ENCODE measurements around the gene PIGM.

Gene PIGM

GRCh38 chr1:160005070-160005469, 26.7 kb downstream of the PIGM start:
- Histone ChIP-seq H2AFZ (no peak overlapping the region), H3K79me2 (no peaks in the 10 kb centered on the region), H3K27ac (no peak overlapping the region), H3K9me3 (ENCODE audit: control insufficient read depth, low read length) (no peaks in the 10 kb centered on the region), H3K4me3 (ENCODE audit: low read depth, low read length) (no peak overlapping the region), H3K4me2 (ENCODE audit: low read length) (no peak overlapping the region), H3K4me1 (no peaks in the 10 kb centered on the region), H3K36me3 (ENCODE audit: control insufficient read depth, insufficient read depth, low read length) (no peaks in the 10 kb centered on the region), H3K27me3 (ENCODE audit: control insufficient read depth, insufficient read depth, low read length) (no peaks in the 10 kb centered on the region), H3K9ac (no peak overlapping the region)
- no peak for TF ChIP-seq CTCF (IDR thresholded peaks at IDR 0.05)

- H3K27ac ChIP-seq: no peak overlapping the region
- H3K4me2 ChIP-seq (ENCODE audit: low read length): no peak overlapping the region
- H3K4me1 ChIP-seq: no peaks in the 10 kb centered on the region
- no peaks in the 10 kb centered on the region for H3K27me3 ChIP-seq (ENCODE audit: control insufficient read depth, insufficient read depth, low read length)
- H3K9ac ChIP-seq: no peak overlapping the region
- no peaks in the 10 kb centered on the region for H3K36me3 ChIP-seq (ENCODE audit: control insufficient read depth, insufficient read depth, low read length)
- no peak overlapping the region for H2AFZ ChIP-seq
- H3K4me3 ChIP-seq (ENCODE audit: low read depth, low read length): no peak overlapping the region
- no peaks in the 10 kb centered on the region for H3K79me2 ChIP-seq
- no peaks in the 10 kb centered on the region for H3K9me3 ChIP-seq (ENCODE audit: control insufficient read depth, low read length)
- no peak for TF ChIP-seq CTCF (IDR thresholded peaks at IDR 0.05)
Observed at GRCh38 chr1:160004425-160004824, 27.4 kb downstream of the PIGM start.

- Histone ChIP-seq H3K4me2 (ENCODE audit: low read length) (no peak overlapping the region), H3K9me3 (ENCODE audit: control insufficient read depth, low read length) (no peaks in the 10 kb centered on the region), H3K4me3 (ENCODE audit: low read depth, low read length) (no peak overlapping the region), H3K4me1 (no peaks in the 10 kb centered on the region), H3K9ac (no peak overlapping the region), H3K27me3 (ENCODE audit: control insufficient read depth, insufficient read depth, low read length) (no peaks in the 10 kb centered on the region), H3K79me2 (no peaks in the 10 kb centered on the region), H3K27ac (no peak overlapping the region), H2AFZ (no peak overlapping the region), H3K36me3 (ENCODE audit: control insufficient read depth, insufficient read depth, low read length) (no peaks in the 10 kb centered on the region)
- TF ChIP-seq CTCF (IDR thresholded peaks at IDR 0.05): no peak
Observed at GRCh38 chr1:160004001-160004400, 27.8 kb downstream of the PIGM start.

- no peaks in the 10 kb centered on the region for H3K79me2 ChIP-seq
- TF ChIP-seq CTCF (IDR thresholded peaks at IDR 0.05): no peak
- H3K9ac ChIP-seq: no peak overlapping the region
- no peaks in the 10 kb centered on the region for H3K9me3 ChIP-seq (ENCODE audit: control insufficient read depth, low read length)
- H3K4me2 ChIP-seq (ENCODE audit: low read length): no peak overlapping the region
- no peaks in the 10 kb centered on the region for H3K27me3 ChIP-seq (ENCODE audit: control insufficient read depth, insufficient read depth, low read length)
- no peak overlapping the region for H2AFZ ChIP-seq
- H3K36me3 ChIP-seq (ENCODE audit: control insufficient read depth, insufficient read depth, low read length): no peaks in the 10 kb centered on the region
- no peaks in the 10 kb centered on the region for H3K4me1 ChIP-seq
- no peak overlapping the region for H3K4me3 ChIP-seq (ENCODE audit: low read depth, low read length)
- no peak overlapping the region for H3K27ac ChIP-seq
Observed at GRCh38 chr1:160001440-160001839, 30.4 kb downstream of the PIGM start.

- Histone ChIP-seq H3K4me3 (ENCODE audit: low read depth, low read length) (no peak overlapping the region), H2AFZ (no peak overlapping the region), H3K27ac (no peak overlapping the region), H3K9me3 (ENCODE audit: control insufficient read depth, low read length) (no peaks in the 10 kb centered on the region), H3K9ac (no peak overlapping the region), H3K36me3 (ENCODE audit: control insufficient read depth, insufficient read depth, low read length) (no peaks in the 10 kb centered on the region), H3K79me2 (no peaks in the 10 kb centered on the region), H3K4me1 (no peaks in the 10 kb centered on the region), H3K4me2 (ENCODE audit: low read length) (no peak overlapping the region), H3K27me3 (ENCODE audit: control insufficient read depth, insufficient read depth, low read length) (no peaks in the 10 kb centered on the region)
- no peak for TF ChIP-seq CTCF (IDR thresholded peaks at IDR 0.05)
Observed at GRCh38 chr1:159999204-159999603, 32.6 kb downstream of the PIGM start.

Data from parathyroid adenoma (tissue), 2 donors.